CD4-positive, alpha-beta T cell (primary cell): ENCODE data around the gene NUBPL. TPM values are rescaled to one million over a fixed set of nuclear protein-coding genes. Genes with fewer than 3 reads are reported as not detected.

Experiments
- ATAC-seq: fragments of 200-7000 bp; cut with Tn5 transposase; one replicate; pipeline ENCODE4 v1.10.0; 2022; ENCODE audit warnings: mild to moderate bottlenecking; ENCODE audit not compliant: poor library complexity
- CTCF ChIA-PET: fragments of 350-600 bp; sonication (Branson Sonifier 250); formaldehyde crosslinking; loops from one replicate; lab custom pipeline; 2021; ENCODE audit warnings: antibody characterized with exemption, inconsistent platforms; lab: Charles Lee
- POLR2A ChIA-PET: fragments of 350-600 bp; sonication (Branson Sonifier 250); formaldehyde crosslinking; loops from one replicate; lab custom pipeline; 2021; ENCODE audit warnings: antibody characterized with exemption, inconsistent platforms; lab: Charles Lee
- DNase-seq, 14 experiments: peaks; one replicate each; pipeline ENCODE4 v3.0.0-alpha.2; 2013 to 2020; ENCODE audit warnings: mixed read lengths in 2 of 14
- H3K27ac ChIP-seq, 2 donors: one replicate each; pipeline versions ENCODE4 v1.5.1 to v1.7.0; 2013; ENCODE audit warnings: low read length in 2 of 2, low read depth in 1 of 2, mild to moderate bottlenecking in 1 of 2
- H3K27me3 ChIP-seq, 2 experiments: 1 replicate in 1 of 2; 2 replicates in 1 of 2; pipeline versions ENCODE4 v1.6.1 to v1.7.0; 2013; ENCODE audit warnings: low read length in 2 of 2, control low read depth in 1 of 2, mild to moderate bottlenecking in 1 of 2, moderate library complexity in 1 of 2; ENCODE audit not compliant: insufficient read depth in 2 of 2, control insufficient read depth in 1 of 2
- H3K36me3 ChIP-seq: one replicate; pipeline ENCODE4 v1.6.1; 2013; ENCODE audit warnings: low read length, control low read depth; ENCODE audit not compliant: insufficient read depth
- H3K4me1 ChIP-seq: one replicate; pipeline ENCODE4 v1.6.1; 2013; ENCODE audit warnings: low read length, control low read depth; ENCODE audit not compliant: insufficient read depth
- H3K4me3 ChIP-seq: one replicate; pipeline ENCODE4 v1.5.1; 2013; ENCODE audit warnings: mild to moderate bottlenecking, low read length, moderate library complexity
- H3K9me3 ChIP-seq, 2 experiments: 1 replicate in 1 of 2; 2 replicates in 1 of 2; pipeline versions ENCODE4 v1.6.1 to v1.7.0; 2013; ENCODE audit warnings: low read length in 2 of 2, mild to moderate bottlenecking in 2 of 2, control low read depth in 1 of 2, moderate library complexity in 1 of 2; ENCODE audit not compliant: control insufficient read depth in 1 of 2, insufficient read depth in 1 of 2
- H3K27ac Mint-ChIP-seq: one replicate; pipeline ENCODE4 v1.8.0; 2020; ENCODE audit warnings: mixed read lengths
- H3K27me3 Mint-ChIP-seq: one replicate; pipeline ENCODE4 v1.8.0; 2021; ENCODE audit warnings: mixed read lengths
- H3K36me3 Mint-ChIP-seq: one replicate; pipeline ENCODE4 v1.8.0; 2021; ENCODE audit warnings: low read depth, mixed read lengths
- H3K4me1 Mint-ChIP-seq: one replicate; pipeline ENCODE4 v1.8.0; 2021; ENCODE audit warnings: low read depth, mixed read lengths
- H3K4me3 Mint-ChIP-seq: one replicate; pipeline ENCODE4 v1.8.0; 2020; ENCODE audit warnings: mild to moderate bottlenecking, mixed read lengths
- H3K9me3 Mint-ChIP-seq: one replicate; pipeline ENCODE4 v1.8.0; 2020; ENCODE audit warnings: mixed read lengths
- intact Hi-C, 2 experiments: fragments of 100-400 bp; cut with DNase I in 1 of 2; cut with micrococcal nuclease in 1 of 2; formaldehyde crosslinking; loops; one replicate each; pipeline versions ENCODE4 v1.15.1 to v1.9.0; 2023 to 2025; cut with DNase I, micrococcal nuclease
- total RNA-seq, 174 experiments: library from RNA in 2 of 174; stranded (reverse) in 2 of 174; gene quantifications; one replicate each; pipeline ENCODE4 v1.2.3 and lab custom pipeline; 2021 to 2026
- TF ChIP-seq, protein P1 (sequence below): fragments of 200-600 bp; IDR thresholded peaks from one replicate; pipeline ENCODE4 v1.8.0; 2022; ENCODE audit warnings: antibody characterized with exemption, mild to moderate bottlenecking

The NUBPL gene
- total RNA-seq, 2 experiments from 2014 or later, result 7.2 to 8.2 TPM

DNA sequence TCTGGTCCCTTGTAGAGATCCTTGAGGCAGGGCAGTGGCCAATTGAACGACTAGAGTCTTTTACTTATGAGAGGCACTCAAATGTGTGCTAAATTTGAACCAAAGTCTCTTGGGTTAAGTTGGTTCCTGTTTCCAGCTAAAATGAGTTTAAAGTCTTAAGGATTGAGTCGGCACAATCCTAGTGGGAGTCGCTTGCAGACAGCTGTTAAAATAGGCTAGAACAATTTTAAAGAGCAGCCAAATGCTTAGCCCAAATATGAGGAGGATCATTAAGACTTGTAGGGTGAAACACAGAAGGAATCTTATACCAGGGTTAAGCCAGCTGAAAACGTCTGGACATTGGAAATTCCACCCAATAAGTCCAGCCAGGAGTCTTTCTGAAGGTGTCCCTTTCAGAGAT is 216.1 kb downstream of the NUBPL start:
- Mint-ChIP-seq H3K36me3 (peaks cover 85% of the 10 kb centered on the region), H3K27ac (no peak overlapping the region), H3K4me3 (no peak overlapping the region), H3K4me1 (no peaks in the 10 kb centered on the region), H3K27me3 (no peaks in the 10 kb centered on the region), H3K9me3 (peaks cover 17% of the 10 kb centered on the region)
- H3K27ac ChIP-seq, result no peak overlapping the region
- intact Hi-C loops, result no loop called here
- ATAC-seq, result no peak
- no peak for DNase-seq
- POLR2A ChIA-PET, result no interaction called here
- H3K27me3 ChIP-seq, result no peaks in the 10 kb centered on the region
- H3K36me3 ChIP-seq, result no peaks in the 10 kb centered on the region
- TF ChIP-seq, protein P1, sequence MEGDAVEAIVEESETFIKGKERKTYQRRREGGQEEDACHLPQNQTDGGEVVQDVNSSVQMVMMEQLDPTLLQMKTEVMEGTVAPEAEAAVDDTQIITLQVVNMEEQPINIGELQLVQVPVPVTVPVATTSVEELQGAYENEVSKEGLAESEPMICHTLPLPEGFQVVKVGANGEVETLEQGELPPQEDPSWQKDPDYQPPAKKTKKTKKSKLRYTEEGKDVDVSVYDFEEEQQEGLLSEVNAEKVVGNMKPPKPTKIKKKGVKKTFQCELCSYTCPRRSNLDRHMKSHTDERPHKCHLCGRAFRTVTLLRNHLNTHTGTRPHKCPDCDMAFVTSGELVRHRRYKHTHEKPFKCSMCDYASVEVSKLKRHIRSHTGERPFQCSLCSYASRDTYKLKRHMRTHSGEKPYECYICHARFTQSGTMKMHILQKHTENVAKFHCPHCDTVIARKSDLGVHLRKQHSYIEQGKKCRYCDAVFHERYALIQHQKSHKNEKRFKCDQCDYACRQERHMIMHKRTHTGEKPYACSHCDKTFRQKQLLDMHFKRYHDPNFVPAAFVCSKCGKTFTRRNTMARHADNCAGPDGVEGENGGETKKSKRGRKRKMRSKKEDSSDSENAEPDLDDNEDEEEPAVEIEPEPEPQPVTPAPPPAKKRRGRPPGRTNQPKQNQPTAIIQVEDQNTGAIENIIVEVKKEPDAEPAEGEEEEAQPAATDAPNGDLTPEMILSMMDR, result no peak
- H3K4me3 ChIP-seq, result no peak overlapping the region
- CTCF ChIA-PET, result interaction anchor here (0.8 kb wide), 1 partner anchor 10 kb away, joined by 3 read pairs; no protein-coding TSS in a partner anchor
- no peaks in the 10 kb centered on the region for H3K4me1 ChIP-seq
- H3K9me3 ChIP-seq, result peaks cover 7 to 18% of the 10 kb centered on the region in 2 experiments

GRCh38 chr14:31781578-31781977 is 220.4 kb downstream of the NUBPL start:
- no peaks in the 10 kb centered on the region for H3K27me3 ChIP-seq
- Mint-ChIP-seq H3K4me3 (no peak overlapping the region), H3K4me1 (no peaks in the 10 kb centered on the region), H3K36me3 (peaks cover 62% of the 10 kb centered on the region), H3K27ac (no peak overlapping the region), H3K9me3 (peaks cover 13% of the 10 kb centered on the region), H3K27me3 (no peaks in the 10 kb centered on the region)
- DNase-seq (no peak), ATAC-seq (no peak)
- ChIA-PET POLR2A (no interaction called here), CTCF (no interaction called here)
- H3K4me1 ChIP-seq, result no peaks in the 10 kb centered on the region
- H3K4me3 ChIP-seq, result no peak overlapping the region
- H3K9me3 ChIP-seq, result peaks cover 7 to 14% of the 10 kb centered on the region in 2 experiments
- intact Hi-C loops, result no loop called here
- TF ChIP-seq, protein P1, result no peak
- H3K36me3 ChIP-seq, result no peaks in the 10 kb centered on the region
- no peak overlapping the region for H3K27ac ChIP-seq

DNA sequence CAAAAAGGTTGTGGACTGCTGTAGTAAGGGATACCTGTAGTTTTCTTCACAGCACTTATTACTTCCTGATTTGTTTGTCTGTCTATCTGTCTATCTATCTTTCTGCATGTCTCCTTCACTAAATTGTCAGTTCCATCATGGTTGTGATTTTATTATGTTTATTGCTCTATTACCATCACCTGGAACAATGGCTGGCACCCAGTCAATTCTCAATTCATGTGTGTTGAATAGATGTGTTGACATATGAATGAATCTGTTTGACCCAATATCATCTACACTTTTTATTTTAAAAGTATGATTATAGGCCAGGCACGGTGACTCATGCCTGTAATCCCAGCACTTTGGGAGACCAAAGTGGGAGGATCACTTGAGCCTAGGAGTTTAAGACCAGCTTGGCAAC is 224.4 kb downstream of the NUBPL start:
- TF ChIP-seq, protein P1, result no peak
- Histone ChIP-seq H3K9me3 (peaks cover 5 to 7% of the 10 kb centered on the region in 2 experiments), H3K27me3 (no peaks in the 10 kb centered on the region), H3K4me1 (no peaks in the 10 kb centered on the region), H3K36me3 (no peaks in the 10 kb centered on the region), H3K4me3 (no peak overlapping the region), H3K27ac (no peak overlapping the region)
- POLR2A ChIA-PET, result no interaction called here
- H3K27me3 Mint-ChIP-seq, result no peaks in the 10 kb centered on the region
- intact Hi-C loops, result no loop called here
- H3K27ac Mint-ChIP-seq, result no peak overlapping the region
- no peak for ATAC-seq
- no peaks in the 10 kb centered on the region for H3K4me1 Mint-ChIP-seq
- no peak overlapping the region for H3K4me3 Mint-ChIP-seq
- CTCF ChIA-PET, result no interaction called here
- no peak for DNase-seq
- H3K9me3 Mint-ChIP-seq, result peaks cover 4% of the 10 kb centered on the region
- H3K36me3 Mint-ChIP-seq, result peaks cover 53% of the 10 kb centered on the region
